ENCODE measurements around the gene SV2C.
"Not testable (repeated sequence)": the region's sequence is repeated elsewhere in the genome, so short reads cannot be mapped to it uniquely, and the experiment has no call there.

SV2C gene

DNA sequence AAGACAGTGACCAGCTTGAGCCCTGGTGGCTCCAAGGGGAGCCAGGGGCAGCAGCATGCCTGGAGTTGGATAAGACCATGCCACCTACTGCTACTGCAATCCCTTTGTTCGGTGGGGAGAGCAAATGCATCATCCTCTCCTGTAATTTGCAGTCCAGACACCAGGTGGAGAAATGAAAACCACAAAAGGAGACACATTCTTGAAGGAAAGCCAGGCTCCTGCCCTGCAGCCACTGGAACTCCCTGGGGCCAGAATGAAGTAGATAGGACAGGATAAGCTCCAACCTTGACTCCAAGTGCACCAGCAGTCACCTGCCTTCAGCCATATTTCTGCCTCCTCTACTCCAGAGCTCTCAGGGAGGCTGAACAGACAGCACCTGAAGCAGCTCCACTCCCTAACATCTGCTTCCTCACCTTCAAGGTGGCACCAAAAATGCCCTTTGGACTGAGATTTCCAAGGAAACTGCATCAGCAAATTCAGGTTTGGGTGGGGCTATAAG lies 254.8 kb downstream of the SV2C start:
- DNase-seq (ENCODE audit: low read depth in 2 of 2) = no peak

GRCh38 chr5:76339919-76340318 lies 256.7 kb downstream of the SV2C start:
- DNase-seq (ENCODE audit: low read depth in 2 of 2) = no peak

- no peak for DNase-seq (ENCODE audit: low read depth in 2 of 2)
Observed at GRCh38 chr5:76341651-76342334, 258.6 kb downstream of the SV2C start.

DNA sequence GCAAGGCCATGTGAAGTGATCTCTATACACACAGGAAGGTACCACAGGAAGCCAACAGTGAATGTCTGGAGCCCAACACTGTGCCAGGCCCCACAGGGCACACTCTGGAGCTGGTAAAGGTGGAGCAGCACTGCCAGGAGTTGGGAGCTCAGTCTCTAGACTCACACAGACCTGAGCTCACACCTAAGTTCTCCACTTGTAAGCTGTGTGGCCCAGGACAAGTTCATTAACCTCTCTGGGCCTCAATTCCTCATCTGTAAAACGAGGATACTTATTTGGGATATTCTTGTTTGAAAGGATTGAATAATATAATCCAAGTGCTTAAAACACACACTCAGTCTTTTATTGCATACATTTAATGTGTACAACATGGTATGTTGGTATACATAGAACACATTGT lies 259.3 kb downstream of the SV2C start:
- no peak for DNase-seq (ENCODE audit: low read depth in 2 of 2)

DNA sequence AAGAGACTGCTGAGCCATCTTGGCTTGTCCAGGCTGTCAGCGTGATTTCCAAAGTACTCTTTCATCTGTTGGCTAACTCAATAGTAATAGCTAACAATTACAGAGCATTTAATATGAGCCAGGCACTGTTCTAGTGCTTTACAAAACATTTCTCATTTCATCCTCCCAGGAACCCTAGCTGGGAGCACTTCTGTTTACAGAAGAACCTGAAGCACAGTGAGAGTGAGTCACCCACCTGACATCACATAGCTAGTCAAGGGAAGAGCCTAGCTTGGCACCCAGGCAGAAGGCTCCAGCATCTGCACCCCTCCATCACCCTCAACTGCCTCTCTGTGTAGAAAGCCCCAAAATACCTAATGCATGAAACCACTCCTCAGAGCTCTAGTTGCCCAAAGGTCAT lies 262.4 kb downstream of the SV2C start:
- DNase-seq (ENCODE audit: low read depth in 2 of 2) = no peak

GRCh38 chr5:76351176-76351575 lies 268.0 kb downstream of the SV2C start:
- no peak for DNase-seq (ENCODE audit: low read depth in 2 of 2)

DNA sequence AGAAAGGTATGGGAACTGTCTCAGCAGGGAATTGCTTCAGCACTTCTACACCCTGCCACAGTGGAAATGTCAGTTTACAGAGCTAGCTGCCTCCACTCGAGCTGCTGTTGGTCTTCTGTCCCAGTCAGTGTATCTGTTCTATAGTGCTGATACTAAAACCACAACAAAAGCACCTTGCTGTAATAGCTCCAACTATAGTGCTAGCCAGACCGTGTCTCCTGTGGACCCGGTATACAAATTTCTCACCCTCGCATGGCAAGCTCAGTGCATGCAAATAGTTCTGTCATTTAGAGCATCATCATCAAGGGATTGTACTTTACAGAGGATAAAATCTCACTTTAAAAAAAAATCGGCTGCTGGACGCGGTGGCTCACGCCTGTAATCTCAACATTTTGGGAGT lies 268.4 kb downstream of the SV2C start:
- no peak for DNase-seq (ENCODE audit: low read depth in 2 of 2)

DNA sequence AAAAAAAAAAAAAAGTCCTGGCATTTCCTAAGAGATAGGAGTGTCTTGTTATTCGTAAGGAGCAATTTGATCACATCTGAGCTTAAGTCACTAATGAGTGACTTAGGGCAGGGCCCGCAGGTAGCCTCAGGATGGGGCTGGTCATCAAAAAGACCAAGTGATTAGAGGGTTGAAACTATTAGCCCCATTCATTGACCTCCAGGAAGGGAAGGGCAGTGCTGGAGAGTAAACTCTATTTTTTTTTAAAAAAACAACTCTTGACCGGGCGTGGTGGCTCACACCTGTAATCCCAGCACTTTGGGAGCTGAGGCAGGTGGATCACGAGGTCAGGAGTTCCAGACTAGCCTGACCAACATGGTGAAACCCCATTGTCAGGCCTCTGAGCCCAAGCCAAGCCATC lies 273.7 kb downstream of the SV2C start:
- DNase-seq (ENCODE audit: low read depth in 2 of 2) = no peak

GRCh38 chr5:76363352-76364225 lies 280.4 kb downstream of the SV2C start:
- no peak for DNase-seq (ENCODE audit: low read depth in 2 of 2)

DNA sequence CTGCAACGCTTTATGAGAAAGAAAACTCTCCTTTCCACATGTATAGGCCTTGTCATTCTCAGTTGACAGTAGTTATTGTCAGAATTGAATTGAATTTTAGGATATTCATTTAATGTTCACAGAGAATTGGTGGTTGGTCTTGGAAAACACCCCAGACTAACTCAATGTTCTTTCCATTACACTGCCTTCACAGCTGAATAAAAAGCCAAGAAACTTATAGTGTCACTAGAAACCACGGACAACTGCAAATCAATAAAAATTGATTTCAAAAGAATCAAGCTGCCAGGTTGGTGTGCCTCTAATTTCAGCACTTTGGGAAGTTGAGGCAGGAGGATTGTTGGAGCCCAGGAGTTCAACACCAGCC lies 281.0 kb downstream of the SV2C start:
- DNase-seq (ENCODE audit: low read depth in 2 of 2) = no peak

GRCh38 chr5:76365561-76365960 lies 282.4 kb downstream of the SV2C start:
- DNase-seq (ENCODE audit: low read depth in 2 of 2) = no peak

GRCh38 chr5:76366596-76366995 lies 283.4 kb downstream of the SV2C start:
- DNase-seq (ENCODE audit: low read depth in 2 of 2) = no peak

- DNase-seq (ENCODE audit: low read depth in 2 of 2) = no peak
Observed at GRCh38 chr5:76367623-76368371, 284.6 kb downstream of the SV2C start.

- DNase-seq (ENCODE audit: low read depth in 2 of 2) = no peak
Observed at GRCh38 chr5:76368941-76369340, 285.8 kb downstream of the SV2C start.

DNA sequence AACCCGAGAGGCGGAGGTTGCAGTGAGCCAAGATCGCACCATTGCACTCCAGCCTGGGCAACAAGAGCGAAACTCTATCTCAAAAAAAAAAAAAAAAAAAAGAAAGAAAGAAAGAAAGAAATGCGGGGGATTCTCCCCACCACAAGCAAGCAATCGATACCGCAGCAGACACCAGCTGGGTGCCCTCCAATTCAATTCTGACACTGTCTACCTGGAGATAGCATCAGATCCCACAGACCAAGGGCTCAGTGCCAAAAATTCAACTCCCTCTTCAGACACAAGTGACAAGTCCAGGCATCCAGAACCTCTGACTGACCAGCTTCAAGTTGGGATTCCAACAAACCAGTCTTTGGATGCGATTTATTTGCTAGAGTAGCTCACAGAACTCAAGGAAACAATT lies 286.5 kb downstream of the SV2C start:
- DNase-seq (ENCODE audit: low read depth in 2 of 2) = not testable (repeated sequence)

GRCh38 chr5:76371960-76372322 lies 288.8 kb downstream of the SV2C start:
- DNase-seq (ENCODE audit: low read depth in 2 of 2) = no peak

DNA sequence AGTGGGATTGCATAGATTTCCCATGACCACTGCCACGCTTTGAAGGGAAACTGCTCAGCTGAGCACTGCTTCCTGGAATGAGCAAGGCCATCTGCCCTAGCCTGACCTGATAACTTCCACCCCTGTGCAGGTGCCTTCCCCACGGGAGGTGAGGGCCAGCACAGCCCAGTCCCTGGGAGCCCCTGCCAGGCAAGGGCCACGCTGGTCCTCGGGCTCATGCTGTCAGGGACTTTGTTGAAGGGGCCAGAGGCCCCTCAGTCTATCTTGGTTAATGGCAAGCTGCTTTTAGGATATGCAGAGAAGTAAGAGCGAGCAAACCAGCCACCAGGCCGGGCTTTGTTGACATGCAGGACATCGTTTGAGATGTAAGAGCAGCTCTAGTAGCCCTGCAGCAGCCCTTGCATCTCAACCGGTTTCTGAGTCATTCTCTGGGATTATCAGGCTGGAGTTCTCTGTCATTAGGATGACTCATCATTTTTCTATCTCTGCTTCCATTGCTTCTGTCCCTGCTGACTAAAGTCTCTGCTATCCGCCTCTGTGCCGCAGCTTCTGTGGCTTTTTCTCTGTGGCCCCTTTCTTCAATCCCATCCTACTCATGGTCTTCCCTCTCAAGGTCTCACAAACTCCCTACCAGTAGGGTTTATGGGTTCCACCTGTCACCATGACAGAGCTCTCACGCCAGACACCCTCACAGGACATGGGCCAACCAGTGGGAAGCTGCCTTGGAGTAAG lies 289.3 kb downstream of the SV2C start:
- DNase-seq (ENCODE audit: low read depth in 2 of 2) = no peak

GRCh38 chr5:76376148-76376865 lies 293.1 kb downstream of the SV2C start:
- no peak for DNase-seq (ENCODE audit: low read depth in 2 of 2)

DNA sequence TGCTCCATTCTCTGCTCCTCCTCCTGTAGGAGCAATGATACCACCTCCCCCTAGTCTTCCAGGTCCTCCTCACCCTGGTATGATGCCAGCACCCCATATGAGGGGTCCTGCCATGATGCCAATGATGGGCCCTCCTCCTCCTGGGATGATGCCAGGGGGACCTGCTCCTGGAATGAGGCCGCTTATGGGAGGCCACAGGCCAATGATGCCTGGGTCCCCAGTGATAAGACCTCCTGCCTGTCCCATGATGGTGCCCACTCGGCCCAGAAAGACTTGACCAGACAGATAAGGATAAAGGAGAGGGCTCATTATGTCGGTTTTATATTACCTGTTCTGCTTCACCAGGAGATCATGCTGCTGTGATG lies 293.7 kb downstream of the SV2C start:
- no peak for DNase-seq (ENCODE audit: low read depth in 2 of 2)

DNA sequence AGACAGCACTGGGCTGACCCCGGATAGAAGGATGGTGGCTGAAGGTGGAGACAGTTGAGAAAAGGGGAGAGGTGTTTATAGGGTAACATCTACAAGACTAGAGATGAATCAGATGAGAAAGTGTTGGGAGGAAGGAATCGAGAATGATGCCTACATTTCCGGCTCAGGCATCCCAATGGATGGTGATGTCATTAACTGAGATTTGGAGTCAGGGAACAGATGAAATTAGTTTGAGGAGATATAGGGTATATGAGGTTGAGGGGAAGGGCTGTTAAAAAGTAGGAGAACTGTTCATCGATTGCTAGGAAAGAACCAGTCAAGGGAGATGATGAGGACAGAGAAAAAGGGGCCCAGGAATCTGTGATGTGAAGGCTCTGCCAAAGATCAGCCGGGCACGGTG lies 295.2 kb downstream of the SV2C start:
- DNase-seq (ENCODE audit: low read depth in 2 of 2) = no peak

DNA sequence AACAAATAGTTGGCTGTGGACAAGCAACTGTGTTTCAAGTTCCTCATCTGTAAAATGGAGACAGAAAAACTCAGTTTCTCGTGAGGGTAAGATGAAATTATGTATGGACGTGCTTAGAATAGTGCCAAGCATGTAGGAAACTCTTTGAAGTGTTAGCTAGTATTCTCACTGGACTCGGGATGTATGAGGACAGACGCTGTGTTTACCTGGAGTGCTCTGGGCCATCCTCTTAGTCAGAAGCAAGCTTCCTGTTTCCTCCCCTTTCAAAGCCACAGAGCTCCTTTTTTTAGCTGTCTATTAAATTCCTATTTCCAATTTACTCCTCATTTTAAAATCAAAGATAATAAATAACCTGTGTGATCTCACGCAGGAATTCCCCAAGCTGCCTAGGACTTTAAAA lies 296.1 kb downstream of the SV2C start:
- no peak for DNase-seq (ENCODE audit: low read depth in 2 of 2)
